Measurements from ENCODE around the gene F8A3.
"Not testable (repeated sequence)": the region's sequence is repeated elsewhere in the genome, so short reads cannot be mapped to it uniquely, and the experiment has no call there.

- not testable (repeated sequence) for TF ChIP-seq POLR2A, CTCF (IDR thresholded peaks at IDR 0.05)
Observed at GRCh38 chrX:155458471-155458870, at the start of gene F8A3.
